ENCODE results near the gene NXPE1. TPM values are rescaled to one million over a fixed set of nuclear protein-coding genes. Genes with fewer than 3 reads are reported as not detected.

Gene NXPE1
- total and polyA plus RNA-seq, 9 of the 15 experiments (the other 6 are each of a cell fraction or from before 2014, with no cell fraction given) = not detected

GRCh38 chr11:114522818-114523217 lies 36.9 kb downstream of the NXPE1 start:
- no peak overlapping the region for H3K9ac ChIP-seq (ENCODE audit: insufficient read depth in 1 of 2, low read depth in 2 of 2, low read length in 2 of 2)

More at GRCh38 chr11:114522818-114523217, 36.9 kb downstream of the NXPE1 start:
- no peaks in the 10 kb centered on the region for H3K9me3 ChIP-seq (replicated peaks; ENCODE audit: control insufficient read depth, insufficient read depth, low read depth, low read length)
- H3K9me1 ChIP-seq (ENCODE audit: control insufficient read depth, insufficient read depth, low read length) = no peaks in the 10 kb centered on the region
- ATAC-seq (no peak), FAIRE-seq (no peak), DNase-seq (ENCODE audit: extremely low read depth in 1 of 4, low spot score in 3 of 4) (no peak)
- intact Hi-C loops (cut with micrococcal nuclease) (no loop called here), in situ Hi-C loops (cut with MboI) (no loop called here)
- H3K4me2 ChIP-seq (ENCODE audit: insufficient read depth, low read length) = no peak overlapping the region
- CTCF ChIA-PET (ENCODE audit: low intra/inter-chr PET ratio) = no interaction called here
- no peaks in the 10 kb centered on the region for H3K4me1 ChIP-seq (replicated peaks in 1 of 2; ENCODE audit: control insufficient read depth in 2 of 2, insufficient read depth in 2 of 2, low read length in 2 of 2)
- POLR2A ChIA-PET = interaction anchor here (1.0 kb wide), 1 partner anchor 22 kb away, joined by 3 read pairs; no protein-coding TSS in a partner anchor
- no peaks in the 10 kb centered on the region for H3K36me3 ChIP-seq (ENCODE audit: control insufficient read depth, insufficient read depth, low read length)
- H3K27me3 ChIP-seq (ENCODE audit: control insufficient read depth in 2 of 2, insufficient read depth in 2 of 2, low read length in 2 of 2) = no peaks in the 10 kb centered on the region
- no peaks in the 10 kb centered on the region for H3K79me2 ChIP-seq (ENCODE audit: control insufficient read depth, insufficient read depth, low read length)
- BruUV-seq (replicated peaks) = no TSS peak
- H3K27ac ChIP-seq (ENCODE audit: extremely low read depth, low read depth, low read length) = no peak overlapping the region
- H2AFZ ChIP-seq (ENCODE audit: low read depth, low read length) = no peak overlapping the region
- TF ChIP-seq RNF219 (CRISPR knock-in tag; IDR thresholded peaks at IDR 0.05) = no peak
- TF ChIP-seq ZNF778 (CRISPR knock-in tag; IDR thresholded peaks at IDR 0.05) = no peak
- TF ChIP-seq THRB (CRISPR knock-in tag; conservative IDR thresholded peaks at IDR 0.05) = no peak
- H4K20me1 ChIP-seq (replicated peaks; ENCODE audit: control insufficient read depth, insufficient read depth, low read length) = no peaks in the 10 kb centered on the region
- no peak overlapping the region for H3K4me3 ChIP-seq
- WGBS (ENCODE audit: insufficient coverage, low coverage, missing lambda C conversion rate) = 0% methylated on average over 2 of the region's 2 CpGs

Data from K562 (cell line).